ENCODE results near the gene MTUS2.

The MTUS2 gene

GRCh38 chr13:28955264-28955966 lies 135.3 kb downstream of the MTUS2 start:
- Histone ChIP-seq H3K4me3 (replicated peaks; ENCODE audit: insufficient read depth, low read length) (no peak overlapping the region), H3K27ac (replicated peaks) (no peak overlapping the region), H3K27me3 (ENCODE audit: insufficient read depth, poor library complexity, severe bottlenecking) (no peaks in the 10 kb centered on the region)
- no peak for DNase-seq (ENCODE audit: low read depth in 1 of 2, low spot score in 1 of 2)
- TF ChIP-seq GABPA (IDR thresholded peaks at IDR 0.05; ENCODE audit: low read depth) (no peak), POLR2AphosphoS5 (IDR thresholded peaks at IDR 0.05; ENCODE audit: low read depth) (no peak), CTCF (IDR thresholded peaks at IDR 0.05; ENCODE audit: insufficient read depth, low read length) (no peak), SPI1 (IDR thresholded peaks at IDR 0.05; ENCODE audit: borderline replicate concordance, low read depth) (no peak), REST (IDR thresholded peaks at IDR 0.05; ENCODE audit: insufficient replicate concordance, low read depth) (no peak)

- no peak for TF ChIP-seq REST (IDR thresholded peaks at IDR 0.05; ENCODE audit: insufficient replicate concordance, low read depth)
- TF ChIP-seq GABPA (IDR thresholded peaks at IDR 0.05; ENCODE audit: low read depth): no peak
- TF ChIP-seq POLR2AphosphoS5 (IDR thresholded peaks at IDR 0.05; ENCODE audit: low read depth): no peak
- no peak for TF ChIP-seq SPI1 (IDR thresholded peaks at IDR 0.05; ENCODE audit: borderline replicate concordance, low read depth)
- no peak for TF ChIP-seq CTCF (IDR thresholded peaks at IDR 0.05; ENCODE audit: insufficient read depth, low read length)
- no peak overlapping the region for H3K27ac ChIP-seq (replicated peaks)
- no peaks in the 10 kb centered on the region for H3K27me3 ChIP-seq (ENCODE audit: insufficient read depth, poor library complexity, severe bottlenecking)
- H3K4me3 ChIP-seq (replicated peaks; ENCODE audit: insufficient read depth, low read length): no peak overlapping the region
- no peak for DNase-seq (ENCODE audit: low read depth in 1 of 2, low spot score in 1 of 2)
Measured at GRCh38 chr13:28958018-28958417, 137.9 kb downstream of the MTUS2 start.

- Histone ChIP-seq H3K4me3 (replicated peaks; ENCODE audit: insufficient read depth, low read length) (no peak overlapping the region), H3K27me3 (ENCODE audit: insufficient read depth, poor library complexity, severe bottlenecking) (no peaks in the 10 kb centered on the region), H3K27ac (replicated peaks) (no peak overlapping the region)
- no peak for DNase-seq (ENCODE audit: low read depth in 1 of 2, low spot score in 1 of 2)
- TF ChIP-seq GABPA (IDR thresholded peaks at IDR 0.05; ENCODE audit: low read depth) (no peak), REST (IDR thresholded peaks at IDR 0.05; ENCODE audit: insufficient replicate concordance, low read depth) (no peak), SPI1 (IDR thresholded peaks at IDR 0.05; ENCODE audit: borderline replicate concordance, low read depth) (no peak), CTCF (IDR thresholded peaks at IDR 0.05; ENCODE audit: insufficient read depth, low read length) (no peak), POLR2AphosphoS5 (IDR thresholded peaks at IDR 0.05; ENCODE audit: low read depth) (no peak)
Measured at GRCh38 chr13:28958441-28958840, 138.3 kb downstream of the MTUS2 start.

Measured in HL-60 (cell line).